Endothelial cell (in vitro differentiated cells): ENCODE results near the gene SLC8A3. TPM values are rescaled to one million over a fixed set of nuclear protein-coding genes. Genes with fewer than 3 reads are reported as not detected.

Experiments used
- DNase-seq: peaks from one replicate; pipeline ENCODE4 v3.0.0; 2021; ENCODE audit warnings: low spot score
- H3K27ac Mint-ChIP-seq: one replicate; pipeline ENCODE4 v1.8.0; 2021; ENCODE audit warnings: mixed read lengths, inconsistent platforms; ENCODE audit not compliant: unreplicated experiment
- H3K27me3 Mint-ChIP-seq: one replicate; pipeline ENCODE4 v1.8.0; 2021; ENCODE audit warnings: mild to moderate bottlenecking, moderate library complexity, mixed read lengths, inconsistent platforms; ENCODE audit not compliant: unreplicated experiment
- H3K36me3 Mint-ChIP-seq: one replicate; pipeline ENCODE4 v1.8.0; 2021; ENCODE audit warnings: mild to moderate bottlenecking, low read depth, mixed read lengths, inconsistent platforms; ENCODE audit not compliant: unreplicated experiment
- H3K4me1 Mint-ChIP-seq: one replicate; pipeline ENCODE4 v1.8.0; 2021; ENCODE audit warnings: mild to moderate bottlenecking, mixed read lengths, inconsistent platforms; ENCODE audit not compliant: unreplicated experiment
- H3K4me3 Mint-ChIP-seq: one replicate; pipeline ENCODE4 v1.8.0; 2021; ENCODE audit warnings: mild to moderate bottlenecking, mixed read lengths, inconsistent platforms; ENCODE audit not compliant: unreplicated experiment
- H3K9me3 Mint-ChIP-seq: one replicate; pipeline ENCODE4 v1.8.0; 2021; ENCODE audit warnings: mixed read lengths, inconsistent platforms; ENCODE audit not compliant: unreplicated experiment
- total RNA-seq: library from RNA; stranded (reverse); fragmentation: NEBNext Ultra II Directional; extraction: Animal tissue kit (Norgen Biotek cat#: 25700); gene quantifications from one replicate; pipeline ENCODE4 v1.2.1, GENCODE V29; 2021; ENCODE audit not compliant: unreplicated experiment
- TF ChIP-seq, protein P1 (sequence below): fragments of 200-600 bp; sonication (generic); IDR thresholded peaks from one replicate; pipeline ENCODE4 v1.5.0; 2021; ENCODE audit warnings: antibody characterized with exemption; ENCODE audit not compliant: unreplicated experiment

The SLC8A3 gene
- total RNA-seq, 1 donor from 2014 or later = 0.13 TPM

DNA sequence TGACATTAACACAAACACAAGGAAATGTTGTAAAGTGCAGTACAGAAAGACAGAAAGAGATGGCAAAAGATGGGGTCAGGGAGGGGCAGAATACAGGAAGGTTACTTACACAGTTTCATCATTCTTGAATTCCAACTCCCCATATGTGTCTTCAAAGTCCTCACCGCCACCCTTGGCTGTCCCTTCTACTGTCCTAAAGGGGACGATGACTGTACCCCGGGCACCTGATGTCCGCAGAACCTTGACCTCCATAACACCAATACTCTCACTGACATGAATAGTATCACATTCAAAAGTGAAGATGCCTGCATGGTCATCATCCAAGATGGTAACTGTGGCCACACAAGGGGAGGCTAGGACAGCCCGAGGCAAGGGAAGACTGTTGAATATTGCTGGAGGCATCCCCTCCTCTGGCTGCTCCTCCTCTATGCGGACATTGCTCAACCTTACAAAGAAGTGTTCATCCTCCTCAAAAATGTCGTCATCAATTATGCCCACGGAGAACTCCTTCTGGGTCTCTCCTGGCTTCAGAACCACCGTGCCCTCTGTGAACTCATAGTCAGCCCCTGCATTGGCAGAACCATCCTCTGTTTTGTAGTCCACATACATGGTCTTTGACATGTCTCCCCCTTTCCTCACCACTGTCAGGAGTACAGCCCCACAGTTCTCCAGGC, 22.1 kb downstream of the SLC8A3 start:
- H3K27me3 Mint-ChIP-seq = no peaks in the 10 kb centered on the region
- no peak for DNase-seq
- TF ChIP-seq, protein P1, sequence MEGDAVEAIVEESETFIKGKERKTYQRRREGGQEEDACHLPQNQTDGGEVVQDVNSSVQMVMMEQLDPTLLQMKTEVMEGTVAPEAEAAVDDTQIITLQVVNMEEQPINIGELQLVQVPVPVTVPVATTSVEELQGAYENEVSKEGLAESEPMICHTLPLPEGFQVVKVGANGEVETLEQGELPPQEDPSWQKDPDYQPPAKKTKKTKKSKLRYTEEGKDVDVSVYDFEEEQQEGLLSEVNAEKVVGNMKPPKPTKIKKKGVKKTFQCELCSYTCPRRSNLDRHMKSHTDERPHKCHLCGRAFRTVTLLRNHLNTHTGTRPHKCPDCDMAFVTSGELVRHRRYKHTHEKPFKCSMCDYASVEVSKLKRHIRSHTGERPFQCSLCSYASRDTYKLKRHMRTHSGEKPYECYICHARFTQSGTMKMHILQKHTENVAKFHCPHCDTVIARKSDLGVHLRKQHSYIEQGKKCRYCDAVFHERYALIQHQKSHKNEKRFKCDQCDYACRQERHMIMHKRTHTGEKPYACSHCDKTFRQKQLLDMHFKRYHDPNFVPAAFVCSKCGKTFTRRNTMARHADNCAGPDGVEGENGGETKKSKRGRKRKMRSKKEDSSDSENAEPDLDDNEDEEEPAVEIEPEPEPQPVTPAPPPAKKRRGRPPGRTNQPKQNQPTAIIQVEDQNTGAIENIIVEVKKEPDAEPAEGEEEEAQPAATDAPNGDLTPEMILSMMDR = no peak
- H3K4me3 Mint-ChIP-seq = no peak overlapping the region
- no peak overlapping the region for H3K27ac Mint-ChIP-seq
- H3K4me1 Mint-ChIP-seq = no peaks in the 10 kb centered on the region
- no peaks in the 10 kb centered on the region for H3K36me3 Mint-ChIP-seq
- no peaks in the 10 kb centered on the region for H3K9me3 Mint-ChIP-seq

DNA sequence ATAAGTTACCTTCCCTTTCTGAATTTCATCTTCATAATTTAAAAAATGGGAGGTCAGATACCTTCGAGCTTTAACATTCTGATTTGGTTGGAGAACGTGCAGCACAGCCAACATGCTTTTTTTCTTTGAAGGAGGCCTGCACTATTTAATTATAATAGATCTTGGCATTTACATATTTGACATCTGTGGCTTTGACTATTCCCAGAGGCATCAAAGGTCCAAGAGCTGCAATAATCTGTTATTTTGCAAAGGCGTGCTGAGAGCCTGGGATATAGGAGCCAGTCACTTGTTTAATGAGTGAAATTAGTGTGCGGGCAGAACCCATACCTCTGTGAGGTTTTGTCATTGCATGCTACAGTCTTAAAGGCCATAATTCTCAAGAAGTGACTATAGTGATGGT, 26.4 kb downstream of the SLC8A3 start:
- Mint-ChIP-seq H3K9me3 (no peaks in the 10 kb centered on the region), H3K36me3 (no peaks in the 10 kb centered on the region), H3K4me1 (no peaks in the 10 kb centered on the region), H3K4me3 (no peak overlapping the region), H3K27me3 (no peaks in the 10 kb centered on the region), H3K27ac (no peak overlapping the region)
- DNase-seq = no peak
- TF ChIP-seq, protein P1 = no peak

DNA sequence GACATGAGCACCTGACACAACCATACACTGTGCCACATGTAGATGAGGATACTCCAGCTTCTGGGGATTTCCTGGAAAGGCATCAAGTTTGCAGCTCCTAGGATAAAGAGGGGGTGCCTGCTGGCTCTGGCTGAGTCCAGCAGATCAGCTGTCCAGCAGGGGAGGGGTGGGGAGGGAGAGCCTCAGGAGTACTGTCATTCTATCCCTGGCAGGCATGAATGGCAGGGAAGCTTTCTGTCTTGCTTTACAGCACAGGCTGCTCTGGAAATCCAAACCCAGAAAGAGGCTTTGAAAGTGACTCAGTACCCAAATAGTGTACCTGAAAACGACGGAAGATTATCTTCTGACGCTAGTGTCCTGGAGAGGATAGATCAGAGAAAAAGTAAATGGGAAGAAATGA, 32.2 kb downstream of the SLC8A3 start:
- Mint-ChIP-seq H3K27ac (no peak overlapping the region), H3K4me1 (no peaks in the 10 kb centered on the region), H3K36me3 (no peaks in the 10 kb centered on the region), H3K9me3 (no peaks in the 10 kb centered on the region), H3K4me3 (no peak overlapping the region), H3K27me3 (peaks cover 3% of the 10 kb centered on the region)
- DNase-seq = no peak
- TF ChIP-seq, protein P1 = no peak

DNA sequence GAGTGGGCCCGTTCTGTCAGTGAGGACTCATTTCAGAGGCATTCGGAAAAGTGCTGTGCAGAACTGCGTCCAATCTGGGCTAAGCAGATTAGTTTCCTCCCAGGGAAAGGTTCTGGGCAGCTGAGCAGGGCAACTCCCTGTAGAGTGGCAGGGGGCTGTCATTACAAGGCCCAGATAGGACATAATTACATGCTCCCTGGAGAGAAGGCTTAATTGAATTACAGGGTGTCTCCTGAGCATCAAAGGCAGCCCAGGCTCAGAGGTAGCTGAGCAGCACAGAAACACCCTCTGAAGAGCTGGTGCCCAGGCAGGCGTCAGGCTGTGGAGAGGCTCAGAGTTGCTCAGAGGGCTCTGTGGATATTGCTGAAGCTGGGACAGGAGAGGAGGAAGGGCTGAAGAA, 36.0 kb downstream of the SLC8A3 start:
- Mint-ChIP-seq H3K4me3 (no peak overlapping the region), H3K36me3 (no peaks in the 10 kb centered on the region), H3K9me3 (no peaks in the 10 kb centered on the region), H3K27me3 (peaks cover 3% of the 10 kb centered on the region), H3K27ac (no peak overlapping the region), H3K4me1 (peaks cover 3% of the 10 kb centered on the region)
- no peak for DNase-seq
- TF ChIP-seq, protein P1 = no peak

DNA sequence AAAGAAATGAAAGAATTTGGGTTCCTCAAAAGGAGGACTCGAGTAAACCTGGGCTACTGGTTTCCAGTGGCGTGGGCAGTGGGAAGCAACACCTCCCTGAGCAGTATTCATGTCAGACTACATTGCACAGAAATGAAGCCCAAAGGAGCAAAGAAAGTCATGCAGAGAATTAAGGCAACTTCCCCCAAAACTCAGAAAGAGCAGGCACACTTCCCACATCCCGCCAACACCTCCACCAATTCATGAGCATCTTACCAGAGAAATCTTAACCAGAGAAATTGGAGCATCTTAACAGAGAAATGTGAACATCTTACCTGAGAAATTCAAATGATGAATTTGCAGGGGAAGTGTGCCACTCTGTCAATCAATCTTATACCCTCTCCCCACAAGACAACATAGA, 36.7 kb downstream of the SLC8A3 start:
- Mint-ChIP-seq H3K27ac (no peak overlapping the region), H3K9me3 (no peaks in the 10 kb centered on the region), H3K36me3 (no peaks in the 10 kb centered on the region), H3K4me3 (no peak overlapping the region), H3K27me3 (peaks cover 3% of the 10 kb centered on the region), H3K4me1 (peaks cover 3% of the 10 kb centered on the region)
- no peak for DNase-seq
- TF ChIP-seq, protein P1 = no peak
